Measurements from ENCODE around the gene FXYD3.
"Not testable (repeated sequence)": the region's sequence is repeated elsewhere in the genome, so short reads cannot be mapped to it uniquely, and the experiment has no call there.

FXYD3 gene

DNA sequence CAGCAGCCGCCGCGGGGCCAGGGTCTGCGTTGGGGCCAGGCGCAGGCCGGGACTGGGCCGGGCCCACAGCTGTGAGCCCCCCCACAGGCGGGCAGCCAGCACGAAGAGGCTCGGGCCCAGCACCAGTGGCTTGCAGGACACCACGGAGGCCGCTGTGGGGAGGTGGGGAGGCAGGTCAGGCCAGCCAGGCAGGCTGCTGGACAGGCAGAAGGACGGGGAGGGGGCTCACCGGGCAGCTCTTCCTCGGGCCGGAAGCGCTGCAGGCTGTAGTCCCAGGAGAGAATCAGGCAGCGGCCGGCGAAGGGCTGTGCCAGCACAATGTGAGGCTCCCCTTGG, 11.0 kb downstream of the FXYD3 start:
- DNase-seq: no peak

GRCh38 chr19:35127871-35128270, 12.2 kb downstream of the FXYD3 start:
- DNase-seq: no peak

- DNase-seq: no peak
Measured at GRCh38 chr19:35128398-35129057, 12.9 kb downstream of the FXYD3 start.

- not testable (repeated sequence) for DNase-seq
Measured at GRCh38 chr19:35129724-35130274, 14.2 kb downstream of the FXYD3 start.

DNA sequence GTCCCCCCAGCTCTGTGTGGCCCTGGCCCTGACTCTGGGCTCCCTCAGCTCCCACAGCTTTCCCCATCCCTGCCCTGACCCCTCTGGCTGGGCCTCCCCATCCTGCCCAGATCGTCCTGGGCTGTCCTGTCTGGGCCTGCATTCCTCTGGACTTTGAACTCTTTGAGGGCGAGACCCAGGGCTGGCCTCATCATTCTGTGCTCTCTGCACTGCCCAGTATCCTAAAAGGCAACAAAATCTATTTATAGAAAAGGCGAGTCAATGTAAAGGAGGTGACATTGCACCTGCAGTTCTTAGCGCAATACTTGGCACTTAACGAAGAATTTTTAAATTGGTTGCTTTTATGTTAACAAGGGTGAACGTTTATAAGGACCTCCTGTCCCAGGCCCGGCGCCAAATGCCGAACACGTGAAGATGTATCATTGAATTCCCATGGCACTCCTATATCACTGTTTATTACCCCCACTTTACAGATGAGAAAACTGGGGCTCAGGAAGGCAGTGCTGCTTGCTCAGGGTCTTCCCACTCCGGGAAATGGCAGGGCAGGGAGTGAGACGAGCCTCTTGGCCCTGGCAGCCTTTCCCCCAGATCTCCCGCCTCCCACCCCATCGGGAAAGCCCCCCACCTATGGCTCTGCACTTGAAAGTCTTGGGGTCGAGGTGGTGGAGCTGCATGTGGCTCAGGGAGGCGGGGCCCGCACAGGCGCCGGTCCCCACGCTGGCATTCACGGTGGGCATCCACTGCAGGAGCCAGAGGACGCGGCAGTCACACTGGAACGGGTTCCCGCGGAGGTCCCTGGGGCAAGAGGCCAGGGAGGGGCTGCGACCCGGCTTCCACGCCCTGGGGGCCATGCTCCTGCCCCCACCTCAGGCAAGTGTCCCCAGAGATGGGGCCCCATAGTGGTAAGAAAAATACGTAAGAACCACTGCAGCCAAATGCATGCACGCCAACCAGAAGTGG, 15.4 kb downstream of the FXYD3 start:
- DNase-seq: no peak

DNA sequence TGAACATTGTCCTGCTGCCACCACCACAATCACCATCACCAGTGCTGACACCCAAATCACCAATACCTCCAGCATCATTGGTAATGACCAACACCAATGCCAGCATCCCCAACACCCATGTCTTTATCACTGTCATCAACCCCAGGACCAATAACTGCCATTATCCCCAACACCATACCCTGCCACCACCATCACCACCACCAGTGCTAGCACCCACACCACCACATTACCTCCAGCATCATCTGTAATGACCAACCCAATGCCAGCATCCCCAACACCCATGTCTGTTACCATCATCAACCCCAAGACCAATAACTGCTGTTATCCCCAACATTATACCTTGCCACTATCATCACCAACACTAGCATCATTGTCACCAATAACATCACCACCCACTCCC, 16.6 kb downstream of the FXYD3 start:
- DNase-seq: no peak

DNA sequence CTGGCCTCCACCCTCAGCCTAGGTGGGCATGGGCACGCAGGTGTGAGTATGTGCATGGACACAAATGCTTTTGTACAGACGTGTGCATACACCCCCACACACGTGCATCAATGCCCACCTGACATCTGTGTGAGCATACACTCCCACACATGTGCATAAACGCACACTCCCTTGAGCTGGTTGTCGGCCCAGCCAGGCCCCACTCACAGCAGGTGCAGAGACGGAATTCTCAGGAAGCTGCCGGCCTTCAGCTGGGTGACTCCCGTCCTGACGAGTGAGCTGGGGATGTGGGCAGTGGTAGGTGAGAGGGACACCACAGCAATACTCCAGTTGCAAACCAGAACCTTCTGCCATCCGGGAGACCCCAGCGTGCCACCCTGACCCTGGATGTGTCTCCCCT, 18.2 kb downstream of the FXYD3 start:
- no peak for DNase-seq

- DNase-seq: no peak
Measured at GRCh38 chr19:35134601-35135242, 19.1 kb downstream of the FXYD3 start, which contains the start of gene LGI4. LGI4 (minus strand) TSS chr19:35135059; CDS start chr19:35134680, 379 bp downstream.

- peak; percentile 40 for DNase-seq
Measured at GRCh38 chr19:35135389-35135909, 19.8 kb downstream of the FXYD3 start.

- DNase-seq: no peak
Measured at GRCh38 chr19:35136231-35136630, 20.6 kb downstream of the FXYD3 start.

DNA sequence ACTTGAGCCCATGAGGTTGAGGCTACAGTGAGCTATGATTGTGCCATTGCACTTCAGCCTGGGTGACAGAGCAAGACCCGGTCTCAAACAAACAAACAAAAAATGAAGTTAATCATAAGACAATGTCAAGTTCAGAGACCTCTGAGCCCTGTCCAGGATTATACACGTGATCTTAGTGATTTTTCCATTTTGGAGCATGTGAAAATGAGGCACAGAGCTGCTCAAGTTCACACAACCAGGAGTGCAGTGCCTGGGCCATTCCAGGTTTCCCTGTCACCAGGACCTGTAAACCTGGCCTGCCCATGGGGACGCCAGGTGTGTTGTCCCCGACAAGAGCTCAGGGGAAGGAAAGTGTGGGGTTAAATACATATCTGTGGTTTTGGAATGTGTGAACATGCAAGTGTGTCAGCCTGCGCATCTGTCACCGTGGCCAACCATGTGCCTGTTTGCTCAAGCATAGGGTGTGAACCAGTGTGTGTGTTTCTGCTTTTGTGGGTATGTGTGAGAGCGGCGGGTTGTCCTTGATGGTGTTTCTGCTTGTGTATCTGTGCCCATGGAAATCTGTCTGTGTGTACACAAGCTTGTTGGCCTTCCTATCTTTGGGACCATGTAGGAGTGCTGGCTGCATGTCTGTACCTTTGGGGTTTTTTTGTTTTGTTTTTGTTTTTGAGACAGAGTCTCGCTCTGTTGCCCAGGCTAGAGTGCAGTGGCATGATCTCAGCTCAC, 21.5 kb downstream of the FXYD3 start:
- no peak for DNase-seq

- DNase-seq: no peak
Measured at GRCh38 chr19:35138305-35138892, 22.8 kb downstream of the FXYD3 start, which contains the start of gene FXYD1. FXYD1 (plus strand) TSS chr19:35138824; CDS start chr19:35140080, 1,256 bp downstream.

DNA sequence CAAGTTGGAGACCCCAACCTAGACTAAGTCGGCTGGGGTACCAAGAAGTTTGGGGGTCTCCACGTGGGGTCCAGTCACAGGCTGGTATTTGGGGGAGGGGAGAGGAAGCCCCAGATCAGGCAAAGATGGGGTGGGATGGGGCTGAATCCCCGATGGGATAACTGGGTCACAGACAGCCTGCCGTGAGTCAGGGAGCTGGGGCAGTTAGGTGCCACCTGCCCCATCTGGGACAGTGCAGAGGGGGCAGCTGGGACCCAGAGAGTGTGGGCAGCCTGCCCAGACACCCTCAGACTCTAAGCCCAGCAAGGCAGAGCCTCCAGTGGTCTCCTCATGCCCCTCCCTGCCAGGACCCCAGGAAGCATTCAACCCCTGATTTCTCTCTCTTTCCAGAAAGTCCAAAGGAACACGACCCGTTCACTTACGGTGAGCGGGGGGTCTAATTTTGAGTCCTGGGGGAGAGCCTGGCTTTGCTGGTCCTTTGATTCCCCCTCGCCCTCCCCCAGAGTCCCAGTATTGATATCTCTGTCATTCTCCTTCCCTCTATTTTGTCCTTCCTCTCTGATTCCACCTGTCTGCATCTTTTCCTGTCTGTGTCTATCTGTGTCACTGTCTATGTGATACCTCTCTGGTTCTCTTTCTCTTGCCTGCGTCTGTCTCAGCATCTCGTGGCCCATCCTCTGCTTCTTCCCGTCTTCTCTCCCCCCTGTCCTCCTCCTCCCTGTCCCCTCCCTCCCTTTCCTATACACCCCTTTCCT, 24.8 kb downstream of the FXYD3 start:
- DNase-seq: no peak

DNA sequence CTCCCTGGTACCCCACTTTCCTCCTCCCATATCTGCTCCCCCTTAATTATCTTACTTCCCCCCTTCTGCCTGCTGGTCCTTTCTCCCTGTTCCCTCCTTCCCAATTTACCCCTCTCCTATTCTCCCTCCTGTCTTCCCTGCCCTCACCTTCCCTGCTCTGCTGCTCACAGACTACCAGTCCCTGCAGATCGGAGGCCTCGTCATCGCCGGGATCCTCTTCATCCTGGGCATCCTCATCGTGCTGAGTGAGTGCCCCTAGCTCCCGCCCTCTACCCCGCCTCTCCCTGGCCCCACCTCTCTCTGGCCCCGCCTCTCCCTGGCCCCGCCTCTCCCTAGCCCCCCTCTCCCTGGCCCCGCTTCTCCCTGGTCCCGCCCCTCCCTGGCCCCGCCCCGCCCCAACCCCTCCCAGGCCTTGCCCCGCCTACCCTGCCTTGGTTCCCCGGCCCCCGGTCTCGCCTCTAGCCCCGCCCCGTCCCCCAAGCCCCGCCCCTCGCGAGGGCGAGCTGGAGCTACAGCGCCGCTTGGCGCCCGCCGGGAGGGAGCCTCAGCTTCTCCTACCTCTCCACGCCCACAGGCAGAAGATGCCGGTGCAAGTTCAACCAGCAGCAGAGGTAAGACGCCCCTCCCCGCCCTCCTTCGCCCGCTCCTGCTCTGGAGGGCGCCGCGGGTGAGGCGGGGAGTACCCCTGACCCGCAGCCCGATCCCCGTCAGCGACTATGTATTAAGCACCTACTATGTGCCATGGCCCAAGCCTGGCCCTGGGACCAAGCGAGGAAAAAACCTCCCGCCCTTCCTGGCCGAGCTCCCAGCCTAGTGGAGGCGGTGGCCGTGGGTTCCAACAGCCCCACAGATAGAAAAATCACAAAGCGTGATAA, 25.6 kb downstream of the FXYD3 start:
- peak; percentile 65 for DNase-seq

- DNase-seq: no peak
Measured at GRCh38 chr19:35141837-35142605, 26.4 kb downstream of the FXYD3 start.

- no peak for DNase-seq
Measured at GRCh38 chr19:35142606-35143230, 27.1 kb downstream of the FXYD3 start.

GRCh38 chr19:35143231-35143715, 27.6 kb downstream of the FXYD3 start, which contains the start of gene FXYD7:
FXYD7 (plus strand) TSS chr19:35143255; CDS start chr19:35143334, 79 bp downstream.
- no peak for DNase-seq

DNA sequence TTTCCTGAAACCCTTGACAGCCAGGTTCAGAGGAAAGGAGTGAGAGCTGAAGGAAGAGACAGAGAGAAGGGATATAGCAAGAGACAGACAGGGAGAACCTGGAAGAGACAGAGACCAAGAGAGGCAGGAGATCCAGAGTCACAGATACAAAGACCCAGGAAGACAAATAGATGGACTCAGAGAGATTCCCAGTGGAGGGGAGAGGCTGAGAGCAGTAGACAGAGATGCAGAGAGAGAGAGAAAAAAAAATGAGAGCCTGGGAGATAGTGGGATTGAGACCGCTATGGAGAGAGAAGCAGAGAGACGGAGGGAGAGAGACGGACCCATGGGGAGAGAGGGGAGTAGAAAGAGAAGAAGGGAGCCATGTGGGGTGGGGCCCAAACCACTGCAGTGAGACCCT, 28.2 kb downstream of the FXYD3 start:
- DNase-seq: no peak

GRCh38 chr19:35144259-35144599, 28.6 kb downstream of the FXYD3 start:
- DNase-seq: no peak
